NCI-H2196 treated with DMSO at 0.1 percent for 48 hours (cell line): ENCODE data around the gene ME3.
"Not testable (repeated sequence)": the region's sequence is repeated elsewhere in the genome, so short reads cannot be mapped to it uniquely, and the experiment has no call there.

Experiments used
- DNase-seq: peaks from one replicate; lab custom pipeline; 2025; ENCODE audit not compliant: unreplicated experiment; lab: John Stamatoyannopoulos, UW

Gene ME3

GRCh38 chr11:86666193-86666592 lies 6.2 kb downstream of the ME3 start:
- DNase-seq, result no peak

- DNase-seq, result no peak
Observed at GRCh38 chr11:86664930-86665329, 7.5 kb downstream of the ME3 start.

GRCh38 chr11:86663761-86664160 lies 8.7 kb downstream of the ME3 start:
- DNase-seq, result no peak

- DNase-seq, result no peak
Observed at GRCh38 chr11:86663291-86663690, 9.1 kb downstream of the ME3 start.

- no peak for DNase-seq
Observed at GRCh38 chr11:86660736-86661135, 11.7 kb downstream of the ME3 start.

- DNase-seq, result no peak
Observed at GRCh38 chr11:86660088-86660487, 12.3 kb downstream of the ME3 start.

GRCh38 chr11:86658534-86658933 lies 13.9 kb downstream of the ME3 start:
- DNase-seq, result no peak

- DNase-seq, result not testable (repeated sequence)
Observed at GRCh38 chr11:86645212-86645611, 27.2 kb downstream of the ME3 start.

- no peak for DNase-seq
Observed at GRCh38 chr11:86644291-86644690, 28.1 kb downstream of the ME3 start.

- DNase-seq, result no peak
Observed at GRCh38 chr11:86641537-86642261, 30.7 kb downstream of the ME3 start.

- no peak for DNase-seq
Observed at GRCh38 chr11:86639137-86639536, 33.3 kb downstream of the ME3 start.

- DNase-seq, result no peak
Observed at GRCh38 chr11:86638673-86639072, 33.7 kb downstream of the ME3 start.

GRCh38 chr11:86637988-86638387 lies 34.4 kb downstream of the ME3 start:
- no peak for DNase-seq

- DNase-seq, result no peak
Observed at GRCh38 chr11:86636275-86636674, 36.1 kb downstream of the ME3 start.

GRCh38 chr11:86632499-86633269 lies 39.7 kb downstream of the ME3 start:
- DNase-seq, result no peak

- DNase-seq, result no peak
Observed at GRCh38 chr11:86630229-86630981, 42.0 kb downstream of the ME3 start.

- no peak for DNase-seq
Observed at GRCh38 chr11:86629045-86629706, 43.2 kb downstream of the ME3 start.

- no peak for DNase-seq
Observed at GRCh38 chr11:86627776-86628455, 44.5 kb downstream of the ME3 start.

- DNase-seq, result no peak
Observed at GRCh38 chr11:86625981-86626380, 46.4 kb downstream of the ME3 start.

- no peak for DNase-seq
Observed at GRCh38 chr11:86625544-86625943, 46.9 kb downstream of the ME3 start.

GRCh38 chr11:86624366-86624765 lies 48.0 kb downstream of the ME3 start:
- no peak for DNase-seq
